ENCODE measurements around the gene GNB5. TPM values are rescaled to one million over a fixed set of nuclear protein-coding genes. Genes with fewer than 3 reads are reported as not detected.

The GNB5 gene
- total RNA-seq, 1 donor, result 58.3 TPM

- DNase-seq (ENCODE audit: low read depth), result no peak
- no peak for TF ChIP-seq CTCF (IDR thresholded peaks at IDR 0.05; ENCODE audit: insufficient read depth, low read depth, low read length)
- no peak overlapping the region for H3K4me3 ChIP-seq (ENCODE audit: low read depth, low read length)
These were observed 5.7 kb upstream of the GNB5 start for GRCh38 chr15:52196891-52197290.

GRCh38 chr15:52193791-52194190 lies 2.6 kb upstream of the GNB5 start:
- DNase-seq (ENCODE audit: low read depth), result no peak
- TF ChIP-seq CTCF (IDR thresholded peaks at IDR 0.05; ENCODE audit: insufficient read depth, low read depth, low read length), result no peak
- H3K4me3 ChIP-seq (ENCODE audit: low read depth, low read length), result no peak overlapping the region

DNA sequence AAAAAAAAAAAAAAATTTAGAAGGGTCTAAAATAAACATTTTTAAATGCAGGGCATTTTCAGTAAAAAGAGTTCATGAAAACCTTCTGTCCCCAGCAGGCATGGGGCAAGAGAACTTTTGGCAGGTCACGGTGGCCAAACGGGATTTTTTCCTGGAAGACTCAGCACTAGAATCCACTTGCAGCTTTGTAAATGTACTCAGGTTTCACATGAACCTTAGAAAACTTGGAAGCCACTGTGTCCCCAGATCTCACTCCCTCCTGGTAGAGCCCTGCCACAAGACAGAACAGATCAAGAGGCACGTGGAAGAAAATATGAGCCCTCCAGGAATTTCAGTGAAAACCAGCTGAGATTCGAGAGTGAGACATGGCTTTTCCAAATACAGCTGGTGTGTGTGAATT lies 2.1 kb upstream of the GNB5 start:
- DNase-seq (ENCODE audit: low read depth), result no peak
- no peak overlapping the region for H3K4me3 ChIP-seq (ENCODE audit: low read depth, low read length)
- TF ChIP-seq CTCF (IDR thresholded peaks at IDR 0.05; ENCODE audit: insufficient read depth, low read depth, low read length), result no peak

GRCh38 chr15:52186651-52187486 lies 4.3 kb downstream of the GNB5 start:
- TF ChIP-seq CTCF (IDR thresholded peaks at IDR 0.05; ENCODE audit: insufficient read depth, low read depth, low read length), result no peak
- no peak overlapping the region for H3K4me3 ChIP-seq (ENCODE audit: low read depth, low read length)
- DNase-seq (ENCODE audit: low read depth), result peak; percentile 42

DNA sequence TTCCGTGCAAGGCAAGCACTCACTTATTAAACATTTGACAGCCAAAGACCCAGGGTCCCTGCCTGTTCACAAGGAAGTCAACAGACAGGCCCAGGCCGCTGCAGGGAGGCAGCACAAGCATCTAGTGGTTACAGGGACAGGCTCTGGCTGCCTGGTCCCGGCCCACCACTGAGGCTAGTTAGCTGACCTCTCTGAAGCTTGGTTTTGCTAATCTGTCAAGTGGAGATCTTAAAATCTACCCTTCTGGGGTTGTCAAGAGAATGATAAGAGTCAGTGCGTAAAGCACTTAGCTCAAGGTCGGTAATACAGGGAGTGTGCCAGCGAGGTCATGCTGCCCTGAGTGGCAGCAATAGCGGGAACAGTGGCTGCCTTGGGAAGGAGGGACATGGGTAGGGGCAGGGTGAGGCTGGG lies 6.0 kb downstream of the GNB5 start:
- TF ChIP-seq CTCF (IDR thresholded peaks at IDR 0.05; ENCODE audit: insufficient read depth, low read depth, low read length), result no peak
- H3K4me3 ChIP-seq (ENCODE audit: low read depth, low read length), result no peak overlapping the region
- DNase-seq (ENCODE audit: low read depth), result no peak

DNA sequence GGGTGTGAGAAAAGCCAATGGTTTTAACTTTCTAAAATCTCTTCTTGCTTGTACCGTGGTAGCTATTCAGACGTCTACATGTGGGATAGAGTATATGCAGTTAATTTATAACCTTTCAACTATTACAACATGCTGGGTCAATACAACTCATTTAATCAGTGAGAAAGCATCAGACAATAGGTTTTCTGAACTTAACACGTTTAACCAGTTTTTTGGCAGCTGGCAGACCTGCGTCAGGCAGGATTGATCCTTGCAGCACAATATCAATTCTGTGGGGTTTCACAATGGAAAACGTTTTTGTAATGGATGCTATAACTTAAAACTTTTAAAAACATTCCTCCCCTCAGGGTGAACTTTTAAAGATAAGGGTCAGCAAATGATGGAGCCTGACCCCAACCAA lies 6.5 kb downstream of the GNB5 start:
- DNase-seq (ENCODE audit: low read depth), result no peak
- no peak for TF ChIP-seq CTCF (IDR thresholded peaks at IDR 0.05; ENCODE audit: insufficient read depth, low read depth, low read length)
- no peak overlapping the region for H3K4me3 ChIP-seq (ENCODE audit: low read depth, low read length)
